Suprapubic skin (tissue), 4 donors: ENCODE data around the gene MAN1C1. TPM values are rescaled to one million over a fixed set of nuclear protein-coding genes. Genes with fewer than 3 reads are reported as not detected.
"Not testable (repeated sequence)": the region's sequence is repeated elsewhere in the genome, so short reads cannot be mapped to it uniquely, and the experiment has no call there.

Experiments
- DNase-seq, 2 donors: peaks; one replicate each; pipeline ENCODE4 v3.0.0-alpha.2; 2019; ENCODE audit warnings: low spot score in 2 of 2
- H3K27ac ChIP-seq: fragments of 200-600 bp; sonication (generic); one replicate; pipeline ENCODE4 v1.5.1; 2019
- H3K27me3 ChIP-seq: fragments of 200-600 bp; sonication (generic); one replicate; pipeline ENCODE4 v1.5.1; 2019
- H3K36me3 ChIP-seq: fragments of 200-600 bp; sonication (generic); one replicate; pipeline ENCODE4 v1.5.1; 2019
- H3K4me1 ChIP-seq: fragments of 200-600 bp; sonication (generic); one replicate; pipeline ENCODE4 v1.5.1; 2019
- H3K4me3 ChIP-seq: fragments of 200-600 bp; sonication (generic); one replicate; pipeline ENCODE4 v1.5.1; 2019; ENCODE audit warnings: mild to moderate bottlenecking
- H3K9me3 ChIP-seq: fragments of 200-600 bp; sonication (generic); one replicate; pipeline ENCODE4 v1.5.1; 2019
- CTCF ChIP-seq, 2 donors: fragments of 200-600 bp in 1 of 2; fragments of 450-650 bp in 1 of 2; sonication (generic) in 1 of 2; IDR thresholded peaks; one replicate each; pipeline ENCODE4 v1.5.1; 2016 to 2019; ENCODE audit warnings: antibody characterized with exemption in 2 of 2, mild to moderate bottlenecking in 1 of 2, moderate library complexity in 1 of 2
- EP300 ChIP-seq: sonication (generic); formaldehyde crosslinking; IDR thresholded peaks from one replicate; pipeline ENCODE4 v1.6.1; 2017; ENCODE audit warnings: antibody characterized with exemption
- POLR2A ChIP-seq, 2 donors: fragments of 450-650 bp; IDR thresholded peaks; one replicate each; pipeline ENCODE4 v1.6.1; 2017; ENCODE audit warnings: antibody characterized with exemption in 2 of 2, mild to moderate bottlenecking in 2 of 2, moderate library complexity in 2 of 2
- POLR2AphosphoS5 ChIP-seq, 3 donors: sonication (generic); formaldehyde crosslinking; IDR thresholded peaks; one replicate each; pipeline ENCODE4 v1.6.1; 2017; ENCODE audit warnings: antibody characterized with exemption in 3 of 3
- WGBS: methylation state at CpG from one replicate; pipeline ENCODE4 v1.1.5; 2018; 5-methylcytosine and 5-hydroxymethylcytosine counted together
- total RNA-seq, 4 donors: library from RNA; depleted of rRNA; stranded (reverse); fragments of >200 nt; gene quantifications; one replicate each; pipeline ENCODE4 v1.1.0, GENCODE V29; 2016

MAN1C1 gene
- total RNA-seq, 4 donors from 2014 or later: 7.3 to 15.2 (median 8.0) TPM

- Histone ChIP-seq H3K4me1 (peaks cover 9% of the 10 kb centered on the region), H3K9me3 (no peaks in the 10 kb centered on the region), H3K4me3 (no peak overlapping the region), H3K36me3 (no peaks in the 10 kb centered on the region), H3K27ac (no peak overlapping the region), H3K27me3 (no peaks in the 10 kb centered on the region)
- TF ChIP-seq POLR2AphosphoS5 (IDR thresholded peaks at IDR 0.05) (no peak), POLR2A (IDR thresholded peaks at IDR 0.05) (no peak), EP300 (no peak), CTCF (IDR thresholded peaks at IDR 0.05) (no peak)
- DNase-seq: no peak
- WGBS: 83% methylated on average over 4 of the region's 4 CpGs
These were observed 13.2 kb downstream of the MAN1C1 start for GRCh38 chr1:25629836-25630235.

DNA sequence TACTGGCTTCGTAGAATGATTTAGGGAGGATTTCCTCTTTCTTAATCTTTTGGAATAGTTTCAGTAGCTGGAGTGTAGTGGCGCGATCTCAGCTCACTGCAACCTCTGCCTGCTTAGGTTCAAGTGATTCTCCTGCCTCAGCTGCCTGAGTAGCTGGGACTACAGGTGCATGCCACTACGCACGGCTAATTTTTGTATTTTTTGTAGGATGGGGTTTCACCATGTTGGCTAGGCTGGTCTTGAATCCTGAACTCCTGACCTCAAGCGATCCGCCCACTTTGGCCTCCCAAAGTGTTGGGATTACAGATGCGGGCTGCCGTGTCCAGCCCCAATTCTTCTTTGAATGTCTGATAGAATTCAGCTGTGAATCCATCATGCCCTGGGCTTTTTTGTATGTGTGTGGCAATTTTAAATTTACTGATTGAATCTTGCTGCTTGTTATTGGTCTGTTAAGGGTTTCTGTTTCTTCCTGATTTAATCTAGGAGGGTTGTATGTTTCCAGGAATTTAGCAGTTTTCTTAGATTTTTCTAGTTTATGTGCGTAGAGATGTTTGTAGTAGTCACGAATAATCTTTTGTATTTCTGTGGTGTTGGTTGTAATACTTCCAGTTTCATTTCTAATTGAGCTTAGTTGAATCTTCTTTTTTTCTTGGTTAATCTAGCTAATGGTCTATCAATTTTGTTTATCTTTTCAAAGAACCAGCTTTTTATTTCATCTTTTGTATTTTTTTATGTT, 15.3 kb downstream of the MAN1C1 start:
- peaks cover 9% of the 10 kb centered on the region for H3K4me1 ChIP-seq
- H3K27ac ChIP-seq: peak overlapping the region; percentile 24
- peaks cover 4% of the 10 kb centered on the region for H3K36me3 ChIP-seq
- peak in 1 of 2 donors; percentile 65 for DNase-seq
- H3K9me3 ChIP-seq: no peaks in the 10 kb centered on the region
- H3K4me3 ChIP-seq: peak overlapping the region; percentile 11
- no peak for TF ChIP-seq POLR2A (IDR thresholded peaks at IDR 0.05)
- TF ChIP-seq POLR2AphosphoS5 (IDR thresholded peaks at IDR 0.05): no peak
- 60% methylated on average over 11 of the region's 11 CpGs for WGBS
- no peaks in the 10 kb centered on the region for H3K27me3 ChIP-seq

DNA sequence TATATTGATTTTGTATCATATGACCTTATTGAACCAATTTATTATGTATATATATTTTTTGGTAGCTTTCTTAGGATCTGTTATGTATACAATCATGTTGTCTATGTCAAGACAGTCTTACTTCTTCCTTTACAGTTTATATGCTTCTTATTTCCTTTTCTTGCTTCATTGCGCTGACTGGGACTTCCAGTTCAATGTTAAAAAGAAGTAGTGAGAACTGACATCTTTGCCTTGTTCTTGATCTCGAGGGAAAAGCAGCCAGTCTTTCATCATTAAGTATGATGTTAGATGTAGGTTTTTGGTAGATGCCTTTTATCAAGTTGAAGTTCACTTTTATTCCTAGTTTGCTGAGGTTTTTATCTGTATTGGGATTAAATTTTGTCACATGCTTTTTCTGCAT, 17.5 kb downstream of the MAN1C1 start:
- Histone ChIP-seq H3K4me1 (peaks cover 9% of the 10 kb centered on the region), H3K4me3 (no peak overlapping the region), H3K27me3 (no peaks in the 10 kb centered on the region), H3K9me3 (no peaks in the 10 kb centered on the region), H3K27ac (no peak overlapping the region), H3K36me3 (peaks cover 4% of the 10 kb centered on the region)
- DNase-seq: no peak
- 88% methylated on average over 2 of the region's 2 CpGs for WGBS
- TF ChIP-seq POLR2AphosphoS5 (IDR thresholded peaks at IDR 0.05) (no peak), CTCF (IDR thresholded peaks at IDR 0.05) (no peak), EP300 (no peak), POLR2A (IDR thresholded peaks at IDR 0.05) (no peak)

GRCh38 chr1:25634896-25635295, 18.3 kb downstream of the MAN1C1 start:
- 90% methylated on average over 2 of the region's 2 CpGs for WGBS
- DNase-seq: no peak
- no peak for TF ChIP-seq EP300
- no peak for TF ChIP-seq POLR2A (IDR thresholded peaks at IDR 0.05)
- no peak for TF ChIP-seq CTCF (IDR thresholded peaks at IDR 0.05)
- no peak for TF ChIP-seq POLR2AphosphoS5 (IDR thresholded peaks at IDR 0.05)

GRCh38 chr1:25636141-25636540, 19.6 kb downstream of the MAN1C1 start:
- H3K4me3 ChIP-seq, DNase-seq, H3K36me3 ChIP-seq, H3K27me3 ChIP-seq, H3K9me3 ChIP-seq, H3K27ac ChIP-seq, H3K4me1 ChIP-seq: not testable (repeated sequence)
- 82% methylated on average over 7 of the region's 7 CpGs for WGBS

More at GRCh38 chr1:25634896-25635295, 18.3 kb downstream of the MAN1C1 start:
- H3K36me3 ChIP-seq: peaks cover 4% of the 10 kb centered on the region
- no peaks in the 10 kb centered on the region for H3K9me3 ChIP-seq
- H3K4me1 ChIP-seq: peaks cover 9% of the 10 kb centered on the region
- no peak overlapping the region for H3K4me3 ChIP-seq
- H3K27me3 ChIP-seq: no peaks in the 10 kb centered on the region
- no peak overlapping the region for H3K27ac ChIP-seq

DNA sequence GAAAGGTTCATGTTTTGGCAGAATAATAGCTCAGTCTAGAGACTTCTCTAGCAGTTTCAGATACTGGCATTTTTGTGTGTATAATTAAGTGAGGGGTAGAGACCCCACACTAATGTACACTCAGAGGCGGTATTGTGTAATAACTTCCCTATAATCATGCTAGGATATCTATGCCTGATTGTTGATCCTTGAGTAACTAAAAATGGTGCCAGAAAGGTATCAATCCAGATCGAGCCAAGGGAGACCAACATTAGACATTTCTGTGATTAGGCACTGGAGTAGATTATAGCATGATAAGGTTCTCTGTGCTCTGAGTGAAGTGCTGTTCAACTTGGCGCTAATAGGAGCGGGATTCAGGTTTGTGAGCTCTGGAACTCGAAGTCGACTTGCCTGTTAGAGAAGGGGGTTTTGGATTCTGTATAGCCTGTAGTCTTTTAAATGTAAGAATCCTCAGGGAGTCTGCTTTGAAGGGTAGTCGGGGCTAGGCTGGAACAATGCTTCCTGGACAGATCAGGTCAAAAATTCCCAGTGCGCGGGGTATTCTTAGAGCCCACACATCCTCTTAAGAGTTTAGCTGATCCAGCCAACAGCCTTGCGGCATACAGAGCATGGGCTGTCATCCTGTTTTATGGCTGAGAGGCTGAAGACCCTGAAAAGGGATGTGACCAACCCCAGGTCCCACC, 24.2 kb downstream of the MAN1C1 start:
- Histone ChIP-seq H3K9me3 (no peaks in the 10 kb centered on the region), H3K4me1 (peaks cover 18% of the 10 kb centered on the region), H3K36me3 (peaks cover 4% of the 10 kb centered on the region), H3K27ac (no peak overlapping the region), H3K27me3 (no peaks in the 10 kb centered on the region), H3K4me3 (no peak overlapping the region)
- no peak for DNase-seq
- TF ChIP-seq POLR2AphosphoS5 (IDR thresholded peaks at IDR 0.05) (no peak), CTCF (IDR thresholded peaks at IDR 0.05) (no peak), POLR2A (IDR thresholded peaks at IDR 0.05) (no peak), EP300 (no peak)
- WGBS: 83% methylated on average over 10 of the region's 10 CpGs
